IPS-15b (cell line): ENCODE results near the gene GALE.

Source experiments
- H3K27me3 ChIP-seq: one replicate; pipeline ENCODE4 v1.6.1; 2013; ENCODE audit warnings: low read length; ENCODE audit not compliant: control insufficient read depth, insufficient read depth
- H3K36me3 ChIP-seq: one replicate; pipeline ENCODE4 v1.6.1; 2013; ENCODE audit warnings: low read length; ENCODE audit not compliant: control insufficient read depth, insufficient read depth
- H3K4me1 ChIP-seq: one replicate; pipeline ENCODE4 v1.6.1; 2013; ENCODE audit warnings: mild to moderate bottlenecking, low read length; ENCODE audit not compliant: control insufficient read depth, insufficient read depth
- H3K4me3 ChIP-seq: one replicate; pipeline ENCODE4 v1.5.1; 2013; ENCODE audit warnings: low read depth, low read length
- H3K9ac ChIP-seq: one replicate; pipeline ENCODE4 v1.6.1; 2013; ENCODE audit warnings: low read depth, mild to moderate bottlenecking, low read length
- H3K9me3 ChIP-seq: one replicate; pipeline ENCODE4 v1.6.1; 2013; ENCODE audit warnings: mild to moderate bottlenecking, low read length; ENCODE audit not compliant: control insufficient read depth, insufficient read depth

GALE gene

DNA sequence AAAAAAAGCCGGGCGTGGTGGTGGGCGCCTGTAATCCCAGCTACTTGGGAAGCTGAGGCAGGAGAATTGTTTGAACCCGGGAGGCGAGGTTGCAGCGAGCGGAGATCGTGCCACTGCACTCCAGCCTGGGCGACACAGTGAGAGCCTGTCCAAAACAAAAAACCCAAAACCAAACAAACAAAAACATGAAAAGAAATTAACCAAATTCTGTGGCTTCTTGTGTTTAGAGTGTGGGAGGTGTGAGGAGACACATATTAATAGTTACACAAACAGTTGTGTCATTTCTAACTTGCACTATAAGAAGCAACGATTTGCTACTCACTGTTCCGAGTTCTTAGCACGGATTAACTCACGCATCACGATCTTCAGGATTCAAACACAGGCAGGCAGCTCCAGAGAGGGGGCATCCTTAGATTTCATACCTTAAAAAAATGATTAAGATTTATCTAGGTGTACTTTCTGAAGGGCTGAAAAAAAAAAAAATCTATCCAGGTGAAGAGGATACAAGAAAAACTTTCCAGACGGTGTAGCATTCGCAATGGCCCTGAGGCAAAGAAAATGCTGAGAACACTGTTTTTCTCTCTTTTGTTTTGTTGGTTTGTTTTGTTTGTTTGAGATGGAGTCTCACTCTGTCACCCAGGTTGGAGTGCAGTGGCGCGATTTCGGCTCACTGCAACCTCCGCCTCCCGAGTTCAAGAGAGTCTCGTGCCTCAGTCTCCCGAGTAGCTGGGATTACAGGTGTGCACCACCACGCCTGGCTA lies 25.4 kb upstream of the GALE start:
- no peaks in the 10 kb centered on the region for H3K36me3 ChIP-seq
- no peaks in the 10 kb centered on the region for H3K4me1 ChIP-seq
- H3K27me3 ChIP-seq, result no peaks in the 10 kb centered on the region
- peak overlapping the region; percentile 97 for H3K4me3 ChIP-seq
- no peaks in the 10 kb centered on the region for H3K9me3 ChIP-seq
- no peak overlapping the region for H3K9ac ChIP-seq

DNA sequence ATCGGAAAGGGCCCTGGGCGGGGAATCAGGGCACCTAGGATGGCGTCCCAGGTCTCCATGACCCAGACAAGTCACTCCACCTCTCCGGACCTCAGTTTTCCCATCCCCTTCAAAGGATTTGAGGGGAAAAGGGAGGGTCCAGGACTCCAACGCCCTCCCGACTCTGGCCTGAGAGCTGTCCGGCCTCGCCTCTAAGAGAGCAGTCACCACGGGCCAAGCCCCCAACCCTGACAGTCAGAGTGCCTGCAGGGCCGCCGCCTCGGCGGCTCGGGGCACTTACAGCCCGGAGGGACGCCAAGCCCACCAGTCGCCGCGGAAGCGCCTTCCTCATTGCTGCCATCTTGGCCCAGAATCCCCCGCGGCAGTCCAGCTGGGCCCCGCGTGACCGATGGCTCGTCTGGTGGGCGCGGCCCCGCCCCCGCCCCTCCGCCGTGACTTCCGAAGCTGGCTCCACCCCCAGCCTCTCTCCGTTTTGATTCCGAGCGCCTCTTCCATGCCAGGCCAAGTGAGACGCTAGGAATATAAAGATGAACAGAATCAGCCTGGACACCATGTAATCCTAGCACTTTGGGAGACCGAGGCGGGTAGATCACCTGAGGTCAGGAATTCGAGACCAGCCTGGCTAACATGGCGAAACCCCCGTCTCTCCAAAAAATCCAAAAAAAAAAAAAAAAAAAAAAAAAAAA lies 24.7 kb upstream of the GALE start, which contains the start of gene HMGCL:
Gene HMGCL, minus strand, starts transcription at position 354 of the 686 bp plus-strand sequence. Its CDS starts 14 bp downstream, at position 340.
- H3K4me3 ChIP-seq, result peak within 1 kb of the TSS; percentile 97
- no peaks in the 10 kb centered on the region for H3K36me3 ChIP-seq
- H3K9ac ChIP-seq, result peak within 1 kb of the TSS; percentile 93
- H3K4me1 ChIP-seq, result no peaks in the 10 kb centered on the region
- H3K9me3 ChIP-seq, result no peaks in the 10 kb centered on the region
- H3K27me3 ChIP-seq, result no peaks in the 10 kb centered on the region

DNA sequence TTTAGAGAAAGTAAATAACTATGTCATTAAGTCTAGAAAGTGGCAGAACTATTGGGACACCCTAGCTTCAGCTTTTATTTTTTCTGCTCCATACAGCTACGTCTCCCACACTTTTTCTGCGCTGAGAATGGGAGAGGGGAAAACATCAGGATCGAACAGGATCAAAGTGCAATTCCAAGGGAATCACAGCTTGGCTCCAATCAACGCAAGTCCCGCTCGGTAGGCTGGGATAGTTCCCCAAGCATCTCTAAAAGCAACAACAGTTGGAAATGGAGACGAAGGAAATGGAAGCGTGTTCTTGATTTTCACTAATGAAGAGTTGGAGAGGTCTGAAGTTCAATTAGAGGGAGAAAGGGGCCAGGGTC lies 24.1 kb upstream of the GALE start:
- Histone ChIP-seq H3K36me3 (no peaks in the 10 kb centered on the region), H3K27me3 (no peaks in the 10 kb centered on the region), H3K9me3 (no peaks in the 10 kb centered on the region), H3K4me3 (peak overlapping the region; percentile 97), H3K9ac (peak overlapping the region; percentile 93), H3K4me1 (no peaks in the 10 kb centered on the region)

DNA sequence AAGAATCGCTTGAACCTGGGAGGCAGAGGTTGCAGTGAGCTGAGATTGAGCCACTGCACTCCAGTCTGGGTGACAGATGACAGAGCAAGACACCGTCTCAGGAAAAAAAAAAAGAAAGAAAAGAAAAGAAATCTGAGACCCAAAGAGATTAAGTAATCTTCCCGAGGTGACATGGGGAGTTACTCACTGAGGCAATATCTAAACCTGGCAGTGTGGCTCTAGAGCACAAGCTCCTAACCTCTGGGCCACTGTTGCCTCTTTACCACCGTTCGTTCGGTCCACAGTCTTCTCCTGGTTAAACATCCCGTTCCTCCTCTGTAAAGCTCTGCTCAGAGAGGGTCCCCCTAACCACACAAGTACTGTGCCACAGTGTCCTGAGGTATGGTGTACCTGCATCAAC lies 23.2 kb upstream of the GALE start:
- Histone ChIP-seq H3K9ac (no peak overlapping the region), H3K9me3 (no peaks in the 10 kb centered on the region), H3K36me3 (no peaks in the 10 kb centered on the region), H3K27me3 (no peaks in the 10 kb centered on the region), H3K4me1 (no peaks in the 10 kb centered on the region), H3K4me3 (peak overlapping the region; percentile 97)

DNA sequence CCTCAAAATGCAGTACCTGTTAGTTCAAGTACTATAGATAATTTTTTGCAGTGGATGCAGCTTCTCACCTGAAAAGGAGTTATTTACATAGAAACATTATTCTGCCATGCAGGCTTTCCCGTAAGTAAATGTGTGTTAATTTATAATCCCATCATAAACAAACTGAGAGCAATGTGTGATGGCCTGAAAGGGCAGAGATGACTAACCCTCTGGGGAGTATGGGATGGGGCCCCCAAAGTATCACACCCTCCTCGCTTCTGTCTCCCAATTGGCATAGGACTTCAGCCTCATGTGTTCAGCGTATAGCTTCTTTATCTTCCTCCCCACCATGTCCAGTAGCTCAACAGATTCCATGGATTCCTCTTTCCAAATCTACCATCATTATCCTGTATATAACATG lies 17.1 kb upstream of the GALE start:
- no peaks in the 10 kb centered on the region for H3K27me3 ChIP-seq
- H3K36me3 ChIP-seq, result peaks cover 3% of the 10 kb centered on the region

DNA sequence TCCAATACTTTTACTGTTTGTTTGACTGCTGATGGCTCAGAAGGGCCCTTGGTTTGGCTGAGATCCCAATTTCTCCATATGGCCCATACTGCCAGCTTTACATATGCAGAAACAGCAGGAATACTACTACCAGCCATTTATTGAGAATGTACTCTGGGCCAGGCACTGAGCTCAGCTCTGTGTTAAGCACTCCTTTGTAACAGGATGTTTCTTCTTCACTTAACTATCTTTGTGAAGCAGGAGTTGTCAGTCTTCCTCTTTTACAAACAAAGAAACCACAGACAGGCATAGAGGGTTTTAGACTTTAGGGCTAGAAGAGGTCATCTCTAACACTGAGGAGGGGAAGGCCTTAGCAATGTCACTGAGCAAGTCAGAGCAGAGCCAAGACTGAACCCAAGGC lies 16.4 kb upstream of the GALE start:
- no peak overlapping the region for H3K4me3 ChIP-seq
- no peaks in the 10 kb centered on the region for H3K27me3 ChIP-seq
- H3K9me3 ChIP-seq, result no peaks in the 10 kb centered on the region
- peaks cover 3% of the 10 kb centered on the region for H3K36me3 ChIP-seq
- no peak overlapping the region for H3K9ac ChIP-seq
- H3K4me1 ChIP-seq, result no peaks in the 10 kb centered on the region

More for the DNA sequence above, 17.1 kb upstream of the GALE start:
- no peak overlapping the region for H3K4me3 ChIP-seq
- no peaks in the 10 kb centered on the region for H3K9me3 ChIP-seq
- no peak overlapping the region for H3K9ac ChIP-seq
- no peaks in the 10 kb centered on the region for H3K4me1 ChIP-seq

DNA sequence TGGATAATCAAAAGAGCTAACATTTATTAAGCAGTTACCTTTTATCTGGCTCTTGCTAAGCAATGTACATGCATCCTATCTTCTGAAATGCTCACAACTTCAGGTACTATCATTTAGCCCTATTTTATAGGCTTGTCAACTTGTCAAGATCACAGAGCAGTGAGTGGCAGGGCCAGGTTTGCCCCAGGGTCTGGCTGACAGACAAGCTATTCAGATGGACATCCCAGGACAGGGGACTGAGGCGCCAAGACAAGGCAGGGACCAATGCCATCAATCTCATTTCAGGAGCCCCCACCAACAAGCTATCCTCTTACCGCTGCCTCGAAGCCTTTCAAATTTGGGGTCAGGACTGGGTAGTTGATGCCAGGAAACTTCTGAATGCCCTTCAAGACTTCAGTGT lies 15.8 kb upstream of the GALE start:
- no peaks in the 10 kb centered on the region for H3K9me3 ChIP-seq
- no peaks in the 10 kb centered on the region for H3K4me1 ChIP-seq
- H3K4me3 ChIP-seq, result no peak overlapping the region
- H3K36me3 ChIP-seq, result peaks cover 3% of the 10 kb centered on the region
- H3K27me3 ChIP-seq, result no peaks in the 10 kb centered on the region
- no peak overlapping the region for H3K9ac ChIP-seq

DNA sequence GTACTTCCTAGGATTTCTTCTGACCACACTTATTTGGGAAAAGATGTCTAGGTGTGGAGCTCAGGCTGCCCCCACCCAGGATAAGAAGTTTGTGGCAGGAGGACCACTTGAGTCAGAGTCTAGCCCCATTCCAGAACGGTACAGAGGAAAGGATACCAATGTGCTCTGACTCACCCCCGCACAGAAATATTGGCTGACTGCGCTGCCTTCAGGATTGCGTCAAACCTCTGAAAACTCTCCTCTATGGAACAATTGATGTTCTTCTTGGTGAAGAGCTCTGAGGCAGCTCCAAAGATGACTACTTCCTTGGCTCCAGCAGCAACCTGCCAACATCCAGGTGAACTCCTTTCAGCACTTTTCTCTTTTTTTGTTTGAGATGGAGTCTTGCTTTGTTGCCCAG lies 13.5 kb upstream of the GALE start:
- H3K36me3 ChIP-seq, result peaks cover 3% of the 10 kb centered on the region
- no peak overlapping the region for H3K4me3 ChIP-seq
- no peaks in the 10 kb centered on the region for H3K27me3 ChIP-seq
- H3K9me3 ChIP-seq, result no peaks in the 10 kb centered on the region
- peaks cover 3% of the 10 kb centered on the region for H3K4me1 ChIP-seq
- H3K9ac ChIP-seq, result no peak overlapping the region

DNA sequence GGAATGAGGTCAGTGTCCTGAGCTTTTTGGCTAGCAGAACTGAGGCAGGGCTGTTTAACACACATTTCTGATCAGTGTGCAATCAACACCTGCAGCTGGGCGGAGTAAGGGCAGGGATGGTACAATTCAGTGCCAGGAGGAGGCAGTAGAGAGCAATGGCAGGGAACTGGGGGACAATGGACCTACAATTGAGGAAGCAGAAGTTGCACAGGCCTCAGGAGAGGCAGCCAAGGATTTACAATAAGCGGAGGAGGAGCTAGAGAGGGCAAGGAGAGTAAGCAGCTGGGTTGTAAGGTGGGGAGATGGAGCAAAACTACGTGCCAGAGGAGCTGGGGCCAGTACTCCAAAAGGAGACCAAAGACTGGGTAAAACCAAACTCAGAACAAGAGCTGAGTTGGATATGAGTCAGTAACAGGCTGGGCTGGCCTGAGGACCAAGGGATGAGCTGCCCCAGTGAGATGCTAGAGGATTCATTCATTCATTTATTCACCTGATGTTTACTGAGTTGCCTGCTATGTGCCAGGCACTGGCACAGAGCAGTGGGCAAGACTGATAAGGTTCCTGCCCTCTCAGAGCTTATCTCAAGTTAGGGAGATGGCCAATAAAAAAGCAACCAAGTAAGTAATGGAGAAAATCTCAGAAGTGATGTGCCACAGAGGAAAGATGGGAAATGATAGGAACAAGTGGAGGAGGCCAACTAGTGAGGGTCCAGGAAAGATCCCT lies 10.4 kb upstream of the GALE start:
- Histone ChIP-seq H3K9ac (no peak overlapping the region), H3K36me3 (peaks cover 3% of the 10 kb centered on the region), H3K27me3 (no peaks in the 10 kb centered on the region), H3K4me1 (peaks cover 3% of the 10 kb centered on the region), H3K4me3 (no peak overlapping the region), H3K9me3 (no peaks in the 10 kb centered on the region)

DNA sequence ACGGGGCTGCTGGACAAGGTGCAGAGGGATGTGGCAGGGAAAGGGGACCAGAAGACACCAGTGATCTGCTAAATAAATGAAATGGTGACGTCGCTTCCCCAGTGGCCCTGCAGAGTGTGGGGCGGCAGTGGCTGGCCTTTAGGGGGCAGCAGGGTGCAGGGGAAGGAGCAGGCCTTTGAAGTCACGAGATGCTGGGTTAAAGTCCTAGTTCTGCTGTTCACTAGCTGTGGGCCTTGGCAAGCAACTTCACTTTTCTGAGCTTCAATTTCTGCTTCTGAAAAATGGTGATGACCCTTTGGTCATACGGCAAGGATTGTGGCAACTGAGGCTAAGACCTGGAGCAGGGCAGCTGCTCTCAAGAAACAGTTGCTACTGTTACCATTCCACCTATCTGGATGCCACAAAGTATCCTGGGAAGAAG lies 9.2 kb upstream of the GALE start:
- H3K36me3 ChIP-seq, result peaks cover 3% of the 10 kb centered on the region
- no peaks in the 10 kb centered on the region for H3K27me3 ChIP-seq
- H3K9ac ChIP-seq, result no peak overlapping the region
- H3K4me1 ChIP-seq, result peaks cover 3% of the 10 kb centered on the region
- no peak overlapping the region for H3K4me3 ChIP-seq
- no peaks in the 10 kb centered on the region for H3K9me3 ChIP-seq

DNA sequence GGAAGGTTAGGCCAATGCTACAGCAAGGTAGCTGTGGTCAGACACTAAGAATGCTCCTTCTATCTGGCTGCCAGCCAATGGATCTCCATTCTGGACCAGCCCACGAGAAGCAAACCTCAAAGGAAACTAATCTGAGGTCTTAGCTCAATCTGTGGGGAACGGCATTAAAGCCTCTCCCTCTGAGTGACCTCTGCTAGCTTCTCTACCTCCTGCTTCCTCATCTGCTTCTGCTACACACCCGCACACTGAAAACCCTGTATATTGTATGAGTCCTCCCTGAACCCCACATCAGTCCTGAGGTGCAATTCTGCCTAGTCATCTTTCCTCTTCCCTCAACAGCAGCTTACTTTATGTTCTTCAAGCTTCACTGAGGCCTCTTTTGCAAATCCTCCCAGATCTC lies 6.9 kb upstream of the GALE start:
- H3K4me3 ChIP-seq, result no peak overlapping the region
- H3K27me3 ChIP-seq, result peaks cover under 1% of the 10 kb centered on the region
- no peak overlapping the region for H3K9ac ChIP-seq
- H3K36me3 ChIP-seq, result no peaks in the 10 kb centered on the region
- H3K4me1 ChIP-seq, result peaks cover 3% of the 10 kb centered on the region
- no peaks in the 10 kb centered on the region for H3K9me3 ChIP-seq
